Keratinocyte (primary cell): ENCODE measurements around the gene FGF8. TPM values are rescaled to one million over a fixed set of nuclear protein-coding genes. Genes with fewer than 3 reads are reported as not detected.

Source experiments
- DNase-seq: peaks from one replicate; pipeline ENCODE4 v3.0.0-alpha.2; 2011; ENCODE audit warnings: low read depth, missing footprints, low spot score
- FAIRE-seq: peaks from 2 replicates; lab custom pipeline; 2011; peaks lifted over from hg19 to GRCh38; lab: Jason Lieb, UNC
- H2AFZ ChIP-seq: 2 replicates; pipeline ENCODE4 v1.6.0; 2012; ENCODE audit warnings: low read length, control low read depth, inconsistent platforms; ENCODE audit not compliant: control insufficient read depth
- H3K27ac ChIP-seq: 2 replicates; pipeline ENCODE4 v1.5.1; 2011; ENCODE audit warnings: low read length; ENCODE audit not compliant: control insufficient read depth, insufficient read depth
- H3K27me3 ChIP-seq: 3 replicates; pipeline ENCODE4 v1.6.0; 2011; ENCODE audit warnings: low read length; ENCODE audit not compliant: control insufficient read depth, insufficient read depth; ENCODE audit errors: extremely low read depth
- H3K36me3 ChIP-seq, 2 experiments: 2 replicates in 1 of 2; 3 replicates in 1 of 2; pipeline ENCODE4 v1.5.1; 2011; ENCODE audit warnings: low read length in 2 of 2, mild to moderate bottlenecking in 1 of 2; ENCODE audit not compliant: control insufficient read depth in 2 of 2, insufficient read depth in 2 of 2; ENCODE audit errors: extremely low read depth in 1 of 2
- H3K4me1 ChIP-seq: 3 replicates; pipeline ENCODE4 v1.5.1; 2011; ENCODE audit warnings: low read length; ENCODE audit not compliant: control insufficient read depth, insufficient read depth; ENCODE audit errors: extremely low read depth
- H3K4me2 ChIP-seq: 3 replicates; pipeline ENCODE4 v1.6.0; 2011; ENCODE audit warnings: low read depth, low read length; ENCODE audit not compliant: control insufficient read depth, insufficient read depth; ENCODE audit errors: extremely low read depth
- H3K4me3 ChIP-seq, 3 experiments: fragments of 200-600 bp in 1 of 3; sonication (generic) in 1 of 3; 2 replicates in 2 of 3; 3 replicates in 1 of 3; pipeline ENCODE4 v1.5.1; 2011 to 2016; ENCODE audit warnings: low read length in 3 of 3, mild to moderate bottlenecking in 3 of 3, control low read depth in 2 of 3, inconsistent platforms in 1 of 3, low read depth in 1 of 3, mixed read lengths in 1 of 3, mixed run types in 1 of 3, moderate library complexity in 1 of 3; ENCODE audit not compliant: control insufficient read depth in 2 of 3, insufficient read depth in 2 of 3; ENCODE audit errors: extremely low read depth in 1 of 3
- H3K79me2 ChIP-seq: 2 replicates; pipeline ENCODE4 v1.6.0; 2012; ENCODE audit warnings: low read length; ENCODE audit not compliant: control insufficient read depth, insufficient read depth
- H3K9ac ChIP-seq: 3 replicates; pipeline ENCODE4 v1.6.0; 2011; ENCODE audit warnings: low read length; ENCODE audit not compliant: control insufficient read depth, insufficient read depth; ENCODE audit errors: extremely low read depth
- H3K9me1 ChIP-seq: 3 replicates; pipeline ENCODE4 v1.6.0; 2011; ENCODE audit warnings: low read length; ENCODE audit not compliant: control insufficient read depth, insufficient read depth; ENCODE audit errors: extremely low read depth
- H3K9me3 ChIP-seq: 2 replicates; pipeline ENCODE4 v1.5.1; 2012; ENCODE audit warnings: low read depth, low read length; ENCODE audit not compliant: control insufficient read depth
- H4K20me1 ChIP-seq: 3 replicates; pipeline ENCODE4 v1.6.0; 2011; ENCODE audit warnings: low read length; ENCODE audit not compliant: control insufficient read depth, insufficient read depth; ENCODE audit errors: extremely low read depth
- EZH2 ChIP-seq: IDR thresholded peaks from one replicate; pipeline ENCODE4 v1.6.1; 2012; ENCODE audit warnings: inconsistent platforms, mild to moderate bottlenecking, low read length, moderate library complexity
- dilution Hi-C: fragments of 300-500 bp; cut with MboI; formaldehyde crosslinking; loops from one replicate; pipeline ENCODE4 v1.7.0; 2020; ENCODE audit warnings: low sequenced_read_pairs; ENCODE audit not compliant: extremely low pct_ligation_motif_present
- polyA plus RNA-seq, 5 experiments: library from polyadenylated mRNA; depleted of rRNA in 3 of 5; stranded (reverse) in 3 of 5; stranded (forward) in 1 of 5; unstranded in 1 of 5; fragments of >200 nt; gene quantifications; 1 replicate in 1 of 5; 2 replicates in 3 of 5; 3 replicates in 1 of 5; pipeline versions ENCODE4 v1.2.1 to v1.2.3, GENCODE V29; 2011 to 2012; ENCODE audit warnings: missing spikeins in 2 of 5, low read depth in 1 of 5, low replicate concordance in 1 of 5
- TF ChIP-seq, protein P1 (sequence below), 3 experiments: IDR thresholded peaks in 1 of 3; conservative IDR thresholded peaks in 1 of 3; optimal IDR thresholded peaks in 1 of 3; 2 replicates in 2 of 3; 3 replicates in 1 of 3; pipeline versions ENCODE3 to v1.5.1; 2011; ENCODE audit warnings: low read length in 3 of 3, mild to moderate bottlenecking in 3 of 3, moderate library complexity in 2 of 3, control low read depth in 1 of 3, inconsistent platforms in 1 of 3; ENCODE audit not compliant: insufficient read depth in 2 of 3; ENCODE audit errors: extremely low read depth in 1 of 3

Gene FGF8
- polyA plus RNA-seq, 1 donor (not counting 4 experiments of a cell fraction or from before 2014, with no cell fraction given) = not detected

DNA sequence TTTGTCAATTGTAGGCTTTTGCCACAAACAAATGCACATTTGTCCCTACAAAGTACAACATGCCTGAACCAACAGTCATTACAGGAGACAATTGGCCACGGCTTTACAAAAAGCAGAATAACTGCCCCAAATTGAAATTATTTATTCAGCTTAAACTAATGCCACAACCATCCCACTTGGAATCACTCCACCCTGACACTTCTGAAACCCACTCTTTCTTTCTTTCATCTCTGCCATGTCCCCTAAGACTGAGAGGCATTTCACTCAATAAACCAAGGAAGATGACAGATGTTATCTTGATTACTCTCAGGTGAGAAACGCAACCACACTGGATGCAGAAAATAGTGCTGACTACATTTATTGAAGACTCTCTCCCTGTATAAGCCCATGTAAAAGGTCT, 9.9 kb upstream of the FGF8 start:
- Histone ChIP-seq H3K4me1 (peaks cover 28% of the 10 kb centered on the region), H3K36me3 (peaks cover 18 to 25% of the 10 kb centered on the region in 2 experiments), H3K27ac (no peak overlapping the region), H3K4me2 (no peak overlapping the region), H3K9me3 (no peaks in the 10 kb centered on the region), H2AFZ (no peak overlapping the region), H3K9ac (no peak overlapping the region), H3K9me1 (no peaks in the 10 kb centered on the region), H3K4me3 (no peak overlapping the region), H3K79me2 (peaks cover 11% of the 10 kb centered on the region), H4K20me1 (peaks cover 2% of the 10 kb centered on the region), H3K27me3 (no peaks in the 10 kb centered on the region)
- dilution Hi-C loops = no loop called here
- FAIRE-seq (no peak), DNase-seq (no peak)
- TF ChIP-seq EZH2 = no peak
- TF ChIP-seq, protein P1, sequence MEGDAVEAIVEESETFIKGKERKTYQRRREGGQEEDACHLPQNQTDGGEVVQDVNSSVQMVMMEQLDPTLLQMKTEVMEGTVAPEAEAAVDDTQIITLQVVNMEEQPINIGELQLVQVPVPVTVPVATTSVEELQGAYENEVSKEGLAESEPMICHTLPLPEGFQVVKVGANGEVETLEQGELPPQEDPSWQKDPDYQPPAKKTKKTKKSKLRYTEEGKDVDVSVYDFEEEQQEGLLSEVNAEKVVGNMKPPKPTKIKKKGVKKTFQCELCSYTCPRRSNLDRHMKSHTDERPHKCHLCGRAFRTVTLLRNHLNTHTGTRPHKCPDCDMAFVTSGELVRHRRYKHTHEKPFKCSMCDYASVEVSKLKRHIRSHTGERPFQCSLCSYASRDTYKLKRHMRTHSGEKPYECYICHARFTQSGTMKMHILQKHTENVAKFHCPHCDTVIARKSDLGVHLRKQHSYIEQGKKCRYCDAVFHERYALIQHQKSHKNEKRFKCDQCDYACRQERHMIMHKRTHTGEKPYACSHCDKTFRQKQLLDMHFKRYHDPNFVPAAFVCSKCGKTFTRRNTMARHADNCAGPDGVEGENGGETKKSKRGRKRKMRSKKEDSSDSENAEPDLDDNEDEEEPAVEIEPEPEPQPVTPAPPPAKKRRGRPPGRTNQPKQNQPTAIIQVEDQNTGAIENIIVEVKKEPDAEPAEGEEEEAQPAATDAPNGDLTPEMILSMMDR (optimal IDR thresholded peaks at IDR 0.05 in 1 of 3, IDR thresholded peaks at IDR 0.05 in 1 of 3, conservative IDR thresholded peaks at IDR 0.05 in 1 of 3; ENCODE audit: extremely low read depth in 1 of 3, insufficient read depth in 2 of 3, low read length in 3 of 3) = no peak

- Histone ChIP-seq H3K27me3 (no peaks in the 10 kb centered on the region), H3K9me3 (no peaks in the 10 kb centered on the region), H3K9me1 (no peaks in the 10 kb centered on the region), H4K20me1 (peaks cover 10% of the 10 kb centered on the region), H3K9ac (no peak overlapping the region), H3K4me3 (no peak overlapping the region), H3K4me1 (peaks cover 40% of the 10 kb centered on the region), H3K4me2 (no peak overlapping the region), H2AFZ (no peak overlapping the region), H3K36me3 (peaks cover 19 to 28% of the 10 kb centered on the region in 2 experiments), H3K79me2 (peaks cover 11% of the 10 kb centered on the region), H3K27ac (no peak overlapping the region)
- dilution Hi-C loops = no loop called here
- TF ChIP-seq, protein P1 (optimal IDR thresholded peaks at IDR 0.05 in 1 of 3, IDR thresholded peaks at IDR 0.05 in 1 of 3, conservative IDR thresholded peaks at IDR 0.05 in 1 of 3; ENCODE audit: extremely low read depth in 1 of 3, insufficient read depth in 2 of 3, low read length in 3 of 3) = no peak
- TF ChIP-seq EZH2 = no peak
- FAIRE-seq (no peak), DNase-seq (no peak)
These were observed 8.6 kb upstream of the FGF8 start for GRCh38 chr10:101784558-101784957.
